ENCODE data around the gene EGLN2.
"Not testable (repeated sequence)": the region's sequence is repeated elsewhere in the genome, so short reads cannot be mapped to it uniquely, and the experiment has no call there.

The EGLN2 gene

GRCh38 chr19:40819479-40820234 lies 20.7 kb downstream of the EGLN2 start:
- DNase-seq, result peak; percentile 60

- DNase-seq, result no peak
Measured at GRCh38 chr19:40822161-40822560, 23.2 kb downstream of the EGLN2 start.

GRCh38 chr19:40822704-40823553 lies 23.9 kb downstream of the EGLN2 start:
- DNase-seq, result not testable (repeated sequence)

GRCh38 chr19:40824916-40825315 lies 25.9 kb downstream of the EGLN2 start:
- not testable (repeated sequence) for DNase-seq

GRCh38 chr19:40825460-40826095 lies 26.6 kb downstream of the EGLN2 start:
- DNase-seq, result not testable (repeated sequence)

- DNase-seq, result not testable (repeated sequence)
Measured at GRCh38 chr19:40826312-40826698, 27.3 kb downstream of the EGLN2 start.

- DNase-seq, result not testable (repeated sequence)
Measured at GRCh38 chr19:40826699-40827385, 27.9 kb downstream of the EGLN2 start.

- no peak for DNase-seq
Measured at GRCh38 chr19:40827386-40828247, 28.6 kb downstream of the EGLN2 start.

- no peak for DNase-seq
Measured at GRCh38 chr19:40829205-40829604, 30.2 kb downstream of the EGLN2 start.

GRCh38 chr19:40830741-40831140 lies 31.8 kb downstream of the EGLN2 start:
- DNase-seq, result not testable (repeated sequence)

- no peak for DNase-seq
Measured at GRCh38 chr19:40831502-40832430, 32.8 kb downstream of the EGLN2 start.

GRCh38 chr19:40832431-40832790 lies 33.4 kb downstream of the EGLN2 start:
- not testable (repeated sequence) for DNase-seq

- not testable (repeated sequence) for DNase-seq
Measured at GRCh38 chr19:40833728-40834533, 34.9 kb downstream of the EGLN2 start.

- no peak for DNase-seq
Measured at GRCh38 chr19:40836754-40837429, 37.9 kb downstream of the EGLN2 start.

GRCh38 chr19:40838477-40838876 lies 39.5 kb downstream of the EGLN2 start:
- DNase-seq, result not testable (repeated sequence)

GRCh38 chr19:40842012-40842411 lies 43.0 kb downstream of the EGLN2 start:
- not testable (repeated sequence) for DNase-seq

GRCh38 chr19:40842997-40843652 lies 44.1 kb downstream of the EGLN2 start:
- DNase-seq, result not testable (repeated sequence)

GRCh38 chr19:40843653-40844052 lies 44.7 kb downstream of the EGLN2 start:
- DNase-seq, result peak; percentile 67

GRCh38 chr19:40846722-40847121 lies 47.7 kb downstream of the EGLN2 start:
- not testable (repeated sequence) for DNase-seq

Data from stimulated activated CD4-positive, alpha-beta T cell treated with anti-CD3 and anti-CD28 coated beads, Interleukin-12 subunit alpha, Interleukin-12 subunit beta, amount 100 ng/mL, for 4 hours (primary cell).